T-helper 2 cell treated with Interferon-gamma antibody and Interleukin-4, amounts not matched to agents 5 μg/mL and 100 μg/mL, for 36 hours (primary cell): ENCODE data around the gene NTNG1.

Experiments
- DNase-seq: peaks from one replicate; pipeline ENCODE4 v3.0.0; 2021; ENCODE audit warnings: low spot score
- H3K27ac Mint-ChIP-seq: one replicate; pipeline ENCODE4 v1.8.0; 2021; ENCODE audit warnings: mild to moderate bottlenecking, mixed read lengths
- H3K27me3 Mint-ChIP-seq: one replicate; pipeline ENCODE4 v1.8.0; 2021; ENCODE audit warnings: low read depth, mixed read lengths
- H3K36me3 Mint-ChIP-seq: one replicate; pipeline ENCODE4 v1.8.0; 2021; ENCODE audit warnings: low read depth, mixed read lengths
- H3K4me1 Mint-ChIP-seq: one replicate; pipeline ENCODE4 v1.8.0; 2021; ENCODE audit warnings: low read depth, mixed read lengths
- H3K4me3 Mint-ChIP-seq: one replicate; pipeline ENCODE4 v1.8.0; 2022; ENCODE audit warnings: mild to moderate bottlenecking, moderate library complexity, mixed read lengths
- H3K9me3 Mint-ChIP-seq: one replicate; pipeline ENCODE4 v1.8.0; 2021; ENCODE audit warnings: mixed read lengths

Gene NTNG1

GRCh38 chr1:107414550-107414949 is 273.7 kb downstream of the NTNG1 start:
- no peak for DNase-seq
- H3K4me1 Mint-ChIP-seq = no peaks in the 10 kb centered on the region
- H3K27ac Mint-ChIP-seq = no peak overlapping the region
- H3K9me3 Mint-ChIP-seq = no peaks in the 10 kb centered on the region
- H3K36me3 Mint-ChIP-seq = no peaks in the 10 kb centered on the region
- H3K4me3 Mint-ChIP-seq = no peak overlapping the region
- no peaks in the 10 kb centered on the region for H3K27me3 Mint-ChIP-seq

- Mint-ChIP-seq H3K36me3 (no peaks in the 10 kb centered on the region), H3K27ac (no peak overlapping the region), H3K4me1 (no peaks in the 10 kb centered on the region), H3K4me3 (no peak overlapping the region), H3K9me3 (no peaks in the 10 kb centered on the region), H3K27me3 (no peaks in the 10 kb centered on the region)
- no peak for DNase-seq
Measured at GRCh38 chr1:107415241-107415640, 274.4 kb downstream of the NTNG1 start.

GRCh38 chr1:107419003-107419402 is 278.2 kb downstream of the NTNG1 start:
- Mint-ChIP-seq H3K4me3 (no peak overlapping the region), H3K27me3 (no peaks in the 10 kb centered on the region), H3K27ac (no peak overlapping the region)

GRCh38 chr1:107422901-107423300 is 282.1 kb downstream of the NTNG1 start:
- DNase-seq = no peak
- H3K9me3 Mint-ChIP-seq = no peaks in the 10 kb centered on the region
- H3K4me1 Mint-ChIP-seq = no peaks in the 10 kb centered on the region
- H3K27ac Mint-ChIP-seq = no peak overlapping the region
- H3K4me3 Mint-ChIP-seq = no peak overlapping the region
- peaks cover 4% of the 10 kb centered on the region for H3K27me3 Mint-ChIP-seq
- no peaks in the 10 kb centered on the region for H3K36me3 Mint-ChIP-seq

More at GRCh38 chr1:107419003-107419402, 278.2 kb downstream of the NTNG1 start:
- Mint-ChIP-seq H3K4me1 (no peaks in the 10 kb centered on the region), H3K9me3 (no peaks in the 10 kb centered on the region), H3K36me3 (no peaks in the 10 kb centered on the region)
- no peak for DNase-seq

GRCh38 chr1:107430540-107431228 is 289.8 kb downstream of the NTNG1 start:
- Mint-ChIP-seq H3K36me3 (no peaks in the 10 kb centered on the region), H3K4me3 (no peak overlapping the region), H3K9me3 (no peaks in the 10 kb centered on the region), H3K27ac (no peak overlapping the region), H3K27me3 (peaks cover 9% of the 10 kb centered on the region), H3K4me1 (no peaks in the 10 kb centered on the region)
- DNase-seq = peak; percentile 13

- Mint-ChIP-seq H3K4me3 (no peak overlapping the region), H3K27me3 (peaks cover 5% of the 10 kb centered on the region), H3K9me3 (no peaks in the 10 kb centered on the region), H3K27ac (no peak overlapping the region), H3K36me3 (no peaks in the 10 kb centered on the region), H3K4me1 (no peaks in the 10 kb centered on the region)
- no peak for DNase-seq
Measured at GRCh38 chr1:107432108-107432507, 291.3 kb downstream of the NTNG1 start.

GRCh38 chr1:107433068-107433467 is 292.2 kb downstream of the NTNG1 start:
- no peak overlapping the region for H3K27ac Mint-ChIP-seq
- no peak for DNase-seq
- no peaks in the 10 kb centered on the region for H3K9me3 Mint-ChIP-seq
- H3K4me1 Mint-ChIP-seq = no peaks in the 10 kb centered on the region
- peaks cover 5% of the 10 kb centered on the region for H3K27me3 Mint-ChIP-seq
- no peaks in the 10 kb centered on the region for H3K36me3 Mint-ChIP-seq
- no peak overlapping the region for H3K4me3 Mint-ChIP-seq

- no peak for DNase-seq
- Mint-ChIP-seq H3K36me3 (no peaks in the 10 kb centered on the region), H3K27me3 (peaks cover 4% of the 10 kb centered on the region), H3K9me3 (no peaks in the 10 kb centered on the region), H3K4me1 (no peaks in the 10 kb centered on the region), H3K27ac (no peak overlapping the region), H3K4me3 (no peak overlapping the region)
Measured at GRCh38 chr1:107433635-107434360, 293.0 kb downstream of the NTNG1 start.

GRCh38 chr1:107434361-107434693 is 293.5 kb downstream of the NTNG1 start:
- DNase-seq = no peak
- H3K4me3 Mint-ChIP-seq = no peak overlapping the region
- H3K27me3 Mint-ChIP-seq = peaks cover 2% of the 10 kb centered on the region
- no peaks in the 10 kb centered on the region for H3K4me1 Mint-ChIP-seq
- H3K27ac Mint-ChIP-seq = no peak overlapping the region
- H3K36me3 Mint-ChIP-seq = no peaks in the 10 kb centered on the region
- no peaks in the 10 kb centered on the region for H3K9me3 Mint-ChIP-seq

- no peaks in the 10 kb centered on the region for H3K36me3 Mint-ChIP-seq
- no peak for DNase-seq
- peaks cover 2% of the 10 kb centered on the region for H3K27me3 Mint-ChIP-seq
- no peaks in the 10 kb centered on the region for H3K4me1 Mint-ChIP-seq
- no peak overlapping the region for H3K27ac Mint-ChIP-seq
- H3K4me3 Mint-ChIP-seq = no peak overlapping the region
- no peaks in the 10 kb centered on the region for H3K9me3 Mint-ChIP-seq
Measured at GRCh38 chr1:107436552-107437241, 295.9 kb downstream of the NTNG1 start.

- no peak for DNase-seq
- peaks cover 5% of the 10 kb centered on the region for H3K27me3 Mint-ChIP-seq
- H3K4me1 Mint-ChIP-seq = no peaks in the 10 kb centered on the region
- H3K4me3 Mint-ChIP-seq = no peak overlapping the region
- no peaks in the 10 kb centered on the region for H3K9me3 Mint-ChIP-seq
- no peak overlapping the region for H3K27ac Mint-ChIP-seq
- H3K36me3 Mint-ChIP-seq = no peaks in the 10 kb centered on the region
Measured at GRCh38 chr1:107439567-107439966, 298.7 kb downstream of the NTNG1 start.

GRCh38 chr1:107442551-107442950 is 301.7 kb downstream of the NTNG1 start:
- DNase-seq = no peak
- Mint-ChIP-seq H3K9me3 (no peaks in the 10 kb centered on the region), H3K4me1 (no peaks in the 10 kb centered on the region), H3K4me3 (no peak overlapping the region), H3K27me3 (peaks cover 3% of the 10 kb centered on the region), H3K36me3 (no peaks in the 10 kb centered on the region), H3K27ac (no peak overlapping the region)

GRCh38 chr1:107443027-107443426 is 302.2 kb downstream of the NTNG1 start:
- Mint-ChIP-seq H3K36me3 (no peaks in the 10 kb centered on the region), H3K27ac (no peak overlapping the region), H3K27me3 (peaks cover 3% of the 10 kb centered on the region), H3K9me3 (no peaks in the 10 kb centered on the region), H3K4me1 (no peaks in the 10 kb centered on the region), H3K4me3 (no peak overlapping the region)
- no peak for DNase-seq

GRCh38 chr1:107443860-107444259 is 303.0 kb downstream of the NTNG1 start:
- Mint-ChIP-seq H3K4me1 (no peaks in the 10 kb centered on the region), H3K9me3 (no peaks in the 10 kb centered on the region), H3K36me3 (no peaks in the 10 kb centered on the region), H3K27ac (no peak overlapping the region), H3K27me3 (peaks cover 3% of the 10 kb centered on the region), H3K4me3 (no peak overlapping the region)
- no peak for DNase-seq
